ENCODE measurements around the gene CERT1. TPM values are rescaled to one million over a fixed set of nuclear protein-coding genes. Genes with fewer than 3 reads are reported as not detected.

Gene CERT1
- total RNA-seq, 2 experiments from 2014 or later, result 13.3 to 33.6 TPM

- Histone ChIP-seq H3K4me3 (ENCODE audit: low read depth, low read length, poor library complexity, severe bottlenecking) (no peak overlapping the region), H3K9me2 (ENCODE audit: insufficient read depth, low read length) (no peaks in the 10 kb centered on the region), H2AFZ (ENCODE audit: low read length) (no peak overlapping the region), H3K9me3 (ENCODE audit: low read length) (peaks cover 20% of the 10 kb centered on the region; the same call in 1 of the 2 replicates), H3K36me3 (ENCODE audit: insufficient read depth, low read length) (peaks cover 8% of the 10 kb centered on the region; the same call in 1 of the 2 replicates), H3K27ac (ENCODE audit: low read depth, low read length, poor library complexity, severe bottlenecking) (no peak overlapping the region), H3K79me2 (ENCODE audit: insufficient read depth, low read depth, low read length) (peaks cover 35% of the 10 kb centered on the region; the same call in 1 of the 2 replicates), H3K4me2 (ENCODE audit: low read length) (no peak overlapping the region), H3K4me1 (ENCODE audit: insufficient read depth, low read length, poor library complexity, severe bottlenecking) (peaks cover 3% of the 10 kb centered on the region), H4K20me1 (ENCODE audit: insufficient read depth, low read length) (0 out of 2 replicates have a peak, but pooled peaks cover 3% of the 10 kb centered on the region)
- BruUV-seq (replicated peaks), result no TSS peak
- intact Hi-C loops (cut with micrococcal nuclease; ENCODE audit: unreplicated experiment), result no loop called here
- DNase-seq (ENCODE audit: low spot score), result no peak
- TF ChIP-seq CTCF (conservative IDR thresholded peaks at IDR 0.05; ENCODE audit: low read length) (no peak), EZH2phosphoT487 (IDR thresholded peaks at IDR 0.05; ENCODE audit: borderline replicate concordance, low read depth, low read length) (no peak)
- CTCF ChIA-PET (ENCODE audit: unreplicated experiment), result no interaction called here
- POLR2A ChIA-PET, result interaction anchor here (0.6 to 0.7 kb wide), 2 partner anchors 82 to 803 kb away, joined by 3 read pairs; no protein-coding TSS in a partner anchor
These were observed 17.8 kb upstream of the CERT1 start for GRCh38 chr5:75529185-75529584.

GRCh38 chr5:75526070-75526469, 14.6 kb upstream of the CERT1 start:
- peaks cover 16% of the 10 kb centered on the region for H3K36me3 ChIP-seq (ENCODE audit: insufficient read depth, low read length)
- peaks cover 11% of the 10 kb centered on the region for H3K4me1 ChIP-seq (ENCODE audit: insufficient read depth, low read length, poor library complexity, severe bottlenecking)
- H3K9me3 ChIP-seq (ENCODE audit: low read length), result peaks cover 18% of the 10 kb centered on the region; the same call in 1 of the 2 replicates
- no peaks in the 10 kb centered on the region for H3K9me2 ChIP-seq (ENCODE audit: insufficient read depth, low read length)
- 0 out of 2 replicates have a peak, but pooled peaks cover 3% of the 10 kb centered on the region for H4K20me1 ChIP-seq (ENCODE audit: insufficient read depth, low read length)
- H3K4me3 ChIP-seq (ENCODE audit: low read depth, low read length, poor library complexity, severe bottlenecking), result no peak overlapping the region
- intact Hi-C loops (cut with micrococcal nuclease; ENCODE audit: unreplicated experiment), result no loop called here
- H3K27ac ChIP-seq (ENCODE audit: low read depth, low read length, poor library complexity, severe bottlenecking), result no peak overlapping the region
- peaks cover 57% of the 10 kb centered on the region; the same call in 1 of the 2 replicates for H3K79me2 ChIP-seq (ENCODE audit: insufficient read depth, low read depth, low read length)
- no peak for DNase-seq (ENCODE audit: low spot score)
- no peak overlapping the region for H3K4me2 ChIP-seq (ENCODE audit: low read length)
- ChIA-PET POLR2A (interaction anchor here (0.6 to 0.7 kb wide), 2 partner anchors 14 to 23 kb away, joined by 3 to 4 read pairs; partner anchors contain the start of genes CERT1 and POLK), CTCF (ENCODE audit: unreplicated experiment) (no interaction called here)
- BruUV-seq (replicated peaks), result no TSS peak
- no peak overlapping the region for H2AFZ ChIP-seq (ENCODE audit: low read length)
- TF ChIP-seq EZH2phosphoT487 (IDR thresholded peaks at IDR 0.05; ENCODE audit: borderline replicate concordance, low read depth, low read length), result no peak
- no peak for TF ChIP-seq CTCF (conservative IDR thresholded peaks at IDR 0.05; ENCODE audit: low read length)

- Histone ChIP-seq H3K79me2 (ENCODE audit: insufficient read depth, low read depth, low read length) (peaks cover 64% of the 10 kb centered on the region; the same call in 1 of the 2 replicates), H4K20me1 (ENCODE audit: insufficient read depth, low read length) (0 out of 2 replicates have a peak, but pooled peaks cover 3% of the 10 kb centered on the region), H2AFZ (ENCODE audit: low read length) (no peak overlapping the region), H3K36me3 (ENCODE audit: insufficient read depth, low read length) (peaks cover 23% of the 10 kb centered on the region), H3K4me1 (ENCODE audit: insufficient read depth, low read length, poor library complexity, severe bottlenecking) (peaks cover 11% of the 10 kb centered on the region), H3K4me2 (ENCODE audit: low read length) (no peak overlapping the region), H3K4me3 (ENCODE audit: low read depth, low read length, poor library complexity, severe bottlenecking) (no peak overlapping the region), H3K9me3 (ENCODE audit: low read length) (peaks cover 26% of the 10 kb centered on the region), H3K9me2 (ENCODE audit: insufficient read depth, low read length) (no peaks in the 10 kb centered on the region), H3K27ac (ENCODE audit: low read depth, low read length, poor library complexity, severe bottlenecking) (no peak overlapping the region)
- intact Hi-C loops (cut with micrococcal nuclease; ENCODE audit: unreplicated experiment), result no loop called here
- POLR2A ChIA-PET, result interaction anchor here (1.8 kb wide), 1 partner anchor 15 kb away, joined by 9 read pairs; the partner anchor contains the start of gene CERT1
- CTCF ChIA-PET (ENCODE audit: unreplicated experiment), result no interaction called here
- TF ChIP-seq EZH2phosphoT487 (IDR thresholded peaks at IDR 0.05; ENCODE audit: borderline replicate concordance, low read depth, low read length), result no peak
- no peak for DNase-seq (ENCODE audit: low spot score)
- no TSS peak for BruUV-seq (replicated peaks)
These were observed 13.9 kb upstream of the CERT1 start for GRCh38 chr5:75525344-75525743.

Measured in OCI-LY7 (cell line).